Omental fat pad (tissue), 4 donors: ENCODE results near the gene CNNM4. TPM values are rescaled to one million over a fixed set of nuclear protein-coding genes. Genes with fewer than 3 reads are reported as not detected.

ENCODE experiments used
- ATAC-seq: fragments of 150-250 bp; one replicate; pipeline ENCODE4 v1.9.1; 2016; ENCODE audit warnings: mild to moderate bottlenecking, moderate library complexity; ENCODE audit not compliant: low FRiP score
- DNase-seq: peaks from one replicate; pipeline ENCODE4 v3.0.0-alpha.2; 2019; ENCODE audit warnings: low spot score
- CTCF ChIP-seq, 3 donors: fragments of 450-650 bp; IDR thresholded peaks; one replicate each; pipeline ENCODE4 v1.5.1; 2016 to 2017; ENCODE audit warnings: antibody characterized with exemption in 3 of 3, mild to moderate bottlenecking in 3 of 3, moderate library complexity in 2 of 3
- total RNA-seq, 4 donors: library from RNA; depleted of rRNA; stranded (reverse); fragments of >200 nt; gene quantifications; one replicate each; pipeline ENCODE4 v1.1.0, GENCODE V29; 2016

CNNM4 gene
- total RNA-seq, 4 donors from 2014 or later, result 3.6 to 5.6 (median 3.7) TPM

GRCh38 chr2:96764253-96764637 lies 3.5 kb downstream of the CNNM4 start:
- TF ChIP-seq CTCF (IDR thresholded peaks at IDR 0.05), result no peak
- ATAC-seq (no peak), DNase-seq (no peak)

DNA sequence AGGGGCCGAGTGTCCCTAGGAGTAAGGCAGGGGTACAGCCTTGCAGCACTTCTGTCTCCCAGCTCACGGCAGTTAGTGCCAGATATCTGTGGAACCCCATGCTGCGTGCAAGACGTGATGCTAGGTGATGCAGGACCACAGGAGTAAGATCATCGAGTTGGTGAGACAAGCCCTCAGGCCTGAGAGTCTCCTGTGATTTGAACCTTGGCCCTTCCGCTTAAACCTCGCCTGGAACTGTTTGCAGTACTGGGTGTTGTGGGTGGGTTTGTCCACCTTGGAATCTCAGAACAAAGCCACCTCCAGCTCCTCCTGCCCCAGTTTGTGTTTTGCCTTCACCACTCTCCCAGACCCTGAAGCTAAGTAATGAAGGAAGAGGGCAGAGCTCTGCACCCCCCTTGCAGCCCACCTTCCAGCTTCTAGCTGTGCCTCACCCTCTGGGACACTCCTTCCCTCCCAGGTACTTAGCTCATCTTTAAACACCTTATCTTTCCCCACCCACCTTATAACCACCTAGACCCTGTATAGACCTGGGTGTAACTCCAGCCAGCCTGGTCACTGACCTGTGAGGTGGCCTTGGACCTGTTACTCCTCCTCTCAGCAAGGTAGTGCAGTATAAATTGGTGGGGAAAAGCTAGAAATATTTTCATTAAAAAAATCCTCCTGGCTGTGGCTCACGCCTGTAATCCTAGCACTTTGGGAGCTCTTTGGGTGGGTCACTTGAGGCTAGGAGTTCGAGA lies 6.6 kb downstream of the CNNM4 start:
- DNase-seq, result no peak
- ATAC-seq, result no peak
- no peak for TF ChIP-seq CTCF (IDR thresholded peaks at IDR 0.05)

DNA sequence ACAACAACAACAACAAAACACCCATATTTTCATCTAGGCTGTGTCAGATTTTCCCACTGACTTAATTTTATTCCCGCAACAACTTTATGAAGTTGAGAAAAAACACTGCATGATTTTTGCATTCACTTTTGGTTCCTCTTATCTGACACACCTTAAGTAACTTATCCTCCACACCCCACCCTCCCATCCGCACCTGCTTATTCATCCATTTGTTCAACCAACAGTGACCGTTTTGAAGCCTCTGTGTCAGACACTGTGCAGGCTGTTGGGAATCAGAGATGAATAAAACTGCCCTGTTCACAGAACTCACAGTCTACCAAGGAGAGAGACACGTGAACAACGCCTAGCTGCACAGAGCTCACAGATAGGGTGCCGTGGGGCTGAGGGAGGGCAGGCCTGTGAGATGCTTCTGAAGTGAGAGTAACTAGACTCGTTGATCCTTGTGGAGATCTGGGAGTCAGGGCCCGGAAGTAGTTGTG lies 7.4 kb downstream of the CNNM4 start:
- no peak for TF ChIP-seq CTCF (IDR thresholded peaks at IDR 0.05)
- ATAC-seq (no peak), DNase-seq (no peak)

DNA sequence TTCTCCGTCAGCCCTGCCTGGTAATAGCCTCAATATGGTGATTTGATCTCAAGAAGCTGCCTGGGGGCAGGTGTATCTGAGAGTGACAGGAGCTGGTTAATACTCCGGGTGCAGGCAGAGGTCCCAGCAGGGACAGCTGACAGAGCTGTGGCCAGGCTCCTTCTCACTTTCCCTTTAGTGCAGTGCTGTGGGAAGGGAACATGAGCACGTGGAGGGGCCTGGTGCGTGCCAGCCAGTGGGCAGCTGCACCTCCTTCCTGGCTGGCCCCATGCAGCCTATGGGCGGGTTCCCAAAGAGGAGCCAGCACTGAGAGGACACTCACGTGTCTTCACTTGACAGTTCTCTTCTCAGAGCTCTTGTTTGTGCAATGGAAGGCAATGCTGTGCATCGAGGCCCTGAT lies 9.1 kb downstream of the CNNM4 start:
- TF ChIP-seq CTCF (IDR thresholded peaks at IDR 0.05), result no peak

GRCh38 chr2:96770442-96771202 lies 9.9 kb downstream of the CNNM4 start:
- TF ChIP-seq CTCF (IDR thresholded peaks at IDR 0.05), result no peak
- ATAC-seq (no peak), DNase-seq (no peak)

More for the DNA sequence above, 9.1 kb downstream of the CNNM4 start:
- no peak for DNase-seq
- no peak for ATAC-seq

DNA sequence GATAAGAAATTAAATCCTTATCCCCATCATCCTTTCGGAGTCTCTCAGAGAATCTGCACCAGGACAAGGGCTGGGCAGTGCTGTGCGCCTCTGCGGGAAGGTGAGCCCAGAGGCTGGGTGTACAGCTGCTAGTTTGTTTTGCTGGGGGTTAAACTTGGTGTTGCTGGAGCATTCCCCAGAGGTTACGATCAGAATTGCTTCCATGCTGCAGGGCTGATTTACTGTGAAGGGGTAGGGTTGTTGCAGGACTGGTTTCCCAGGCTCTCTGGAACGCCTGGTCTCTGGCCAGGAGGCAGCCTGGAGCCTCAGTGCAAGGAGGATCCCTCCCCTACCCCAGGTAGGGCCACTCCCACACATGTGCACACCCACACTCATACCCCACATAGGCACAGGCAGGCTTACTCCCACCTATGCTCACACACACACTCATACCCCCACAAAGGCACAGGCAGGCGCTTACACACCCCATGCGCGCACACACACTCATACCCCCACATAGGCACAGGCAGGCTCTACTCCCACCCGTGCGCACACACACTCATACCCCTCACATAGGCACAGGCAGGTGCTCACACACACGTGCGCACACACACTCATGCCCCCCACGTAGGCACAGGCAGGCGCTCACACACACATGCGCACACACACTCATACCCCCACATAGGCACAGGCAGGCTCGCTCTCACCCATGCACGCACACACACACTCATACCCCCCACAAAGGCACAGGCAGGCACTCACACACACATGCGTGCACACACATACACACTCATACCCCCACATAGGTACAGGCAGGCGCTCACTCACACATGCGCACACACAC lies 11.3 kb downstream of the CNNM4 start:
- no peak for DNase-seq
- no peak for ATAC-seq
- TF ChIP-seq CTCF (IDR thresholded peaks at IDR 0.05), result no peak
